Activated CD8-positive, alpha-beta memory T cell treated with anti-CD3 and anti-CD28 coated beads, Interleukin-2, amount 10 ng/mL, durations not matched to agents 7 days and 5 days (primary cell): ENCODE measurements around the gene SEC24A. TPM values are rescaled to one million over a fixed set of nuclear protein-coding genes. Genes with fewer than 3 reads are reported as not detected.
"Not testable (repeated sequence)": the region's sequence is repeated elsewhere in the genome, so short reads cannot be mapped to it uniquely, and the experiment has no call there.

Experiments used
- ATAC-seq: fragments of 150-1000 bp; cut with Tn5 transposase; one replicate; pipeline ENCODE4 v1.10.0; 2021; ENCODE audit warnings: moderate library complexity
- CTCF ChIA-PET: fragments of 350-600 bp; sonication (Branson Sonifier 250); formaldehyde crosslinking; loops from one replicate; lab custom pipeline; 2021; ENCODE audit warnings: antibody characterized with exemption; lab: Charles Lee
- DNase-seq: peaks from one replicate; pipeline ENCODE4 v3.0.0-alpha.2; 2020
- H3K27ac Mint-ChIP-seq: one replicate; pipeline ENCODE4 v1.8.0; 2021; ENCODE audit warnings: mild to moderate bottlenecking, mixed read lengths
- H3K27me3 Mint-ChIP-seq: one replicate; pipeline ENCODE4 v1.8.0; 2021; ENCODE audit warnings: mixed read lengths
- H3K36me3 Mint-ChIP-seq: one replicate; pipeline ENCODE4 v1.8.0; 2021; ENCODE audit warnings: mild to moderate bottlenecking, mixed read lengths
- H3K4me1 Mint-ChIP-seq: one replicate; pipeline ENCODE4 v1.8.0; 2021; ENCODE audit warnings: mixed read lengths
- H3K4me3 Mint-ChIP-seq: one replicate; pipeline ENCODE4 v1.8.0; 2021; ENCODE audit warnings: mild to moderate bottlenecking, moderate library complexity, mixed read lengths
- H3K9me3 Mint-ChIP-seq: one replicate; pipeline ENCODE4 v1.8.0; 2022; ENCODE audit warnings: low read depth, mixed read lengths
- total RNA-seq, 2 experiments: library from RNA; stranded (reverse); gene quantifications; one replicate each; pipeline ENCODE4 v1.2.3, GENCODE V29; 2021

The SEC24A gene
- total RNA-seq, 2 experiments from 2014 or later, result 19.8 to 25.2 TPM

- ATAC-seq (no peak), DNase-seq (no peak)
- Mint-ChIP-seq H3K4me1 (peaks cover 26% of the 10 kb centered on the region), H3K4me3 (no peak overlapping the region), H3K27me3 (no peaks in the 10 kb centered on the region), H3K36me3 (peaks cover 2% of the 10 kb centered on the region), H3K9me3 (no peaks in the 10 kb centered on the region), H3K27ac (no peak overlapping the region)
- CTCF ChIA-PET, result interaction anchor here (0.6 to 6.4 kb wide), 4 partner anchors 31 to 167 kb away, joined by 3 to 71 read pairs (median 13); partner anchors contain the start of genes PCBD2 and SEC24A
These were observed 87.7 kb downstream of the SEC24A start for GRCh38 chr5:134736173-134736812.

GRCh38 chr5:134738133-134738962 lies 89.8 kb downstream of the SEC24A start, which contains the start of gene CAMLG:
Gene CAMLG, plus strand, starts transcription at chr5:134738548. Its CDS starts 73 bp downstream, at chr5:134738621.
- Mint-ChIP-seq H3K4me3 (peak within 1 kb of the TSS; percentile 97), H3K4me1 (peaks cover 29% of the 10 kb centered on the region), H3K9me3 (no peaks in the 10 kb centered on the region), H3K27ac (peak within 1 kb of the TSS; percentile 91), H3K27me3 (no peaks in the 10 kb centered on the region), H3K36me3 (peaks cover 5% of the 10 kb centered on the region)
- CTCF ChIA-PET, result interaction anchor here (0.7 to 6.4 kb wide), 22 partner anchors 9 to 513 kb away, joined by 3 to 72 read pairs (median 5); partner anchors contain the start of genes C5orf24, DDX46, PCBD2 and PPP2CA
- peak; percentile 98 for ATAC-seq
- DNase-seq, result peak; percentile 99

GRCh38 chr5:134738963-134739661 lies 90.5 kb downstream of the SEC24A start:
- Mint-ChIP-seq H3K9me3 (no peaks in the 10 kb centered on the region), H3K4me1 (peaks cover 29% of the 10 kb centered on the region), H3K36me3 (peaks cover 5% of the 10 kb centered on the region), H3K27me3 (no peaks in the 10 kb centered on the region), H3K4me3 (peak overlapping the region; percentile 97), H3K27ac (peak overlapping the region; percentile 91)
- CTCF ChIA-PET, result interaction anchor here (0.7 to 6.4 kb wide), 22 partner anchors 9 to 513 kb away, joined by 3 to 72 read pairs (median 5); partner anchors contain the start of genes C5orf24, DDX46, PCBD2 and PPP2CA
- ATAC-seq, result peak; percentile 18
- peak; percentile 60 for DNase-seq

GRCh38 chr5:134741052-134741451 lies 92.5 kb downstream of the SEC24A start:
- peaks cover 8% of the 10 kb centered on the region for H3K36me3 Mint-ChIP-seq
- ATAC-seq (no peak), DNase-seq (no peak)
- H3K4me1 Mint-ChIP-seq, result peaks cover 28% of the 10 kb centered on the region
- no peaks in the 10 kb centered on the region for H3K9me3 Mint-ChIP-seq
- H3K27me3 Mint-ChIP-seq, result no peaks in the 10 kb centered on the region
- H3K27ac Mint-ChIP-seq, result no peak overlapping the region
- no peak overlapping the region for H3K4me3 Mint-ChIP-seq
- CTCF ChIA-PET, result interaction anchor here (5.4 to 6.4 kb wide), 3 partner anchors 16 to 162 kb away, joined by 22 to 72 read pairs (median 71); partner anchors contain the start of genes DDX46 and PCBD2

- no peaks in the 10 kb centered on the region for H3K27me3 Mint-ChIP-seq
- H3K4me1 Mint-ChIP-seq, result peaks cover 27% of the 10 kb centered on the region
- no peak overlapping the region for H3K27ac Mint-ChIP-seq
- no peak for ATAC-seq
- CTCF ChIA-PET, result interaction anchor here (5.5 kb wide), 1 partner anchor 15 kb away, joined by 72 read pairs; the partner anchor contains the start of gene DDX46
- peaks cover 8% of the 10 kb centered on the region for H3K36me3 Mint-ChIP-seq
- no peak overlapping the region for H3K4me3 Mint-ChIP-seq
- DNase-seq, result no peak
- no peaks in the 10 kb centered on the region for H3K9me3 Mint-ChIP-seq
These were observed 93.5 kb downstream of the SEC24A start for GRCh38 chr5:134742134-134742533.

- DNase-seq, result no peak
- Mint-ChIP-seq H3K27ac (no peak overlapping the region), H3K4me1 (no peaks in the 10 kb centered on the region), H3K9me3 (no peaks in the 10 kb centered on the region), H3K36me3 (peaks cover 12% of the 10 kb centered on the region), H3K4me3 (no peak overlapping the region), H3K27me3 (no peaks in the 10 kb centered on the region)
- CTCF ChIA-PET, result interaction anchor here (0.8 to 1.7 kb wide), 2 partner anchors 9 kb away, joined by 3 to 6 read pairs; partner anchors contain the start of gene DDX46
- no peak for ATAC-seq
These were observed 100.8 kb downstream of the SEC24A start for GRCh38 chr5:134749415-134749814.

- peak overlapping the region; percentile 100 for H3K4me3 Mint-ChIP-seq
- H3K36me3 Mint-ChIP-seq, result peaks cover 1% of the 10 kb centered on the region
- no peak for DNase-seq
- H3K9me3 Mint-ChIP-seq, result no peaks in the 10 kb centered on the region
- H3K4me1 Mint-ChIP-seq, result peaks cover 35% of the 10 kb centered on the region
- peak overlapping the region; percentile 94 for H3K27ac Mint-ChIP-seq
- H3K27me3 Mint-ChIP-seq, result no peaks in the 10 kb centered on the region
- CTCF ChIA-PET, result interaction anchor here (0.7 to 5.7 kb wide), 12 partner anchors 9 to 719 kb away, joined by 3 to 72 read pairs (median 3); partner anchors contain the start of genes C5orf24, CAMLG and PCBD2
- ATAC-seq, result peak; percentile 32
These were observed 109.6 kb downstream of the SEC24A start for GRCh38 chr5:134758176-134758503.

GRCh38 chr5:134758504-134759341 lies 110.1 kb downstream of the SEC24A start, which contains the start of gene DDX46:
Gene DDX46, plus strand, starts transcription at chr5:134758779. Its CDS starts 160 bp downstream, at chr5:134758939.
- ATAC-seq, result peak; percentile 99

GRCh38 chr5:134767528-134768291 lies 119.1 kb downstream of the SEC24A start:
- not testable (repeated sequence) for H3K9me3 Mint-ChIP-seq, H3K27ac Mint-ChIP-seq, ATAC-seq, H3K4me1 Mint-ChIP-seq, H3K27me3 Mint-ChIP-seq, H3K4me3 Mint-ChIP-seq, DNase-seq
- CTCF ChIA-PET, result interaction anchor here (1.4 to 1.7 kb wide), 2 partner anchors 9 to 29 kb away, joined by 3 to 5 read pairs; partner anchors contain the start of genes CAMLG and DDX46
- peaks cover 32% of the 10 kb centered on the region for H3K36me3 Mint-ChIP-seq

More at GRCh38 chr5:134758504-134759341, 110.1 kb downstream of the SEC24A start, which contains the start of gene DDX46:
- peak; percentile 96 for DNase-seq
- CTCF ChIA-PET, result interaction anchor here (0.7 to 5.7 kb wide), 11 partner anchors 8 to 719 kb away, joined by 3 to 72 read pairs (median 3); partner anchors contain the start of genes C5orf24, CAMLG and PCBD2
- Mint-ChIP-seq H3K27me3 (no peaks in the 10 kb centered on the region), H3K9me3 (no peaks in the 10 kb centered on the region), H3K36me3 (peaks cover 1% of the 10 kb centered on the region), H3K4me3 (peak within 1 kb of the TSS; percentile 100), H3K4me1 (peaks cover 37% of the 10 kb centered on the region), H3K27ac (peak within 1 kb of the TSS; percentile 94)

- DNase-seq (no peak), ATAC-seq (no peak)
- H3K4me3 Mint-ChIP-seq, result no peak overlapping the region
- H3K36me3 Mint-ChIP-seq, result peaks cover 40% of the 10 kb centered on the region
- CTCF ChIA-PET, result no interaction called here
- no peaks in the 10 kb centered on the region for H3K27me3 Mint-ChIP-seq
- H3K4me1 Mint-ChIP-seq, result peaks cover 1% of the 10 kb centered on the region
- H3K27ac Mint-ChIP-seq, result no peak overlapping the region
- H3K9me3 Mint-ChIP-seq, result no peaks in the 10 kb centered on the region
These were observed 120.6 kb downstream of the SEC24A start for GRCh38 chr5:134769206-134769605.

- H3K4me3 Mint-ChIP-seq, result no peak overlapping the region
- H3K27ac Mint-ChIP-seq, result no peak overlapping the region
- H3K4me1 Mint-ChIP-seq, result no peaks in the 10 kb centered on the region
- no peaks in the 10 kb centered on the region for H3K9me3 Mint-ChIP-seq
- no peaks in the 10 kb centered on the region for H3K27me3 Mint-ChIP-seq
- DNase-seq (no peak), ATAC-seq (no peak)
- CTCF ChIA-PET, result interaction anchor here (1.1 kb wide), 1 partner anchor 14 kb away, joined by 3 read pairs; the partner anchor contains the start of gene DDX46
- peaks cover 47% of the 10 kb centered on the region for H3K36me3 Mint-ChIP-seq
These were observed 124.0 kb downstream of the SEC24A start for GRCh38 chr5:134772461-134773125.
